Effector memory CD4-positive, alpha-beta T cell (primary cell): ENCODE results near the gene XPO4.
"Not testable (repeated sequence)": the region's sequence is repeated elsewhere in the genome, so short reads cannot be mapped to it uniquely, and the experiment has no call there.

Source experiments
- DNase-seq, 3 donors: peaks; one replicate each; pipeline ENCODE4 v3.0.0-alpha.2; 2020
- H3K27ac ChIP-seq: 2 replicates; pipeline ENCODE4 v1.7.0; 2013; ENCODE audit warnings: mild to moderate bottlenecking, low read length, moderate library complexity; ENCODE audit not compliant: insufficient read depth, poor library complexity, severe bottlenecking
- H3K27me3 ChIP-seq: replicated peaks from 2 replicates; pipeline ENCODE4 v1.7.0; 2013; ENCODE audit warnings: mild to moderate bottlenecking, low read length; ENCODE audit not compliant: insufficient read depth, control insufficient read depth, poor library complexity, severe bottlenecking
- H3K36me3 ChIP-seq: 2 replicates; pipeline ENCODE4 v1.7.0; 2013; ENCODE audit warnings: mild to moderate bottlenecking, low read length, moderate library complexity; ENCODE audit not compliant: control insufficient read depth, insufficient read depth
- H3K4me1 ChIP-seq: 2 replicates; pipeline ENCODE4 v1.7.0; 2013; ENCODE audit warnings: low read length, mild to moderate bottlenecking; ENCODE audit not compliant: control insufficient read depth, insufficient read depth, poor library complexity, severe bottlenecking
- H3K4me3 ChIP-seq: 2 replicates; pipeline ENCODE4 v1.7.0; 2013; ENCODE audit warnings: low read length, low read depth, mild to moderate bottlenecking; ENCODE audit not compliant: insufficient read depth, poor library complexity, severe bottlenecking
- H3K9me3 ChIP-seq: 2 replicates; pipeline ENCODE4 v1.7.0; 2013; ENCODE audit warnings: mild to moderate bottlenecking, low read length, moderate library complexity; ENCODE audit not compliant: control insufficient read depth

The XPO4 gene

DNA sequence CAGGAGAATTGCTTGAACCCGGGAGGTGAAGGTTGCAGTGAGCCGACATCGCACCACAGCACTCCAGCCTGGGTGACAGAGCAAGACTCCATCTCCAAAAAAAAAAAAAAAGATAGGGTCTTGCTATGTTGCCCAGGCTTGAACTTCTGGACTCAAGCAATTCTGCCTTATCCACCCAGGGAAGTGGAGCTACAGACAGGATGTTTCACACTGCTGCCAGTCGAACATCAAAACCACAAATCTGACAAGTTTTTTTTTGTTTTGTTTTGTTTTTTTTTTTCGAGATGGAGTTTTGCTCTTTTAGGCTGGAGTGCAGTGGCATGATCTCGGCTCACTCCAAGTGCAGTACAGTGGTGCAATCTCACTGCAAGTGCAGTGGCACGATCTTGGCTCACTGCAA is 10.8 kb downstream of the XPO4 start:
- H3K27ac ChIP-seq = no peak overlapping the region
- H3K4me1 ChIP-seq = no peaks in the 10 kb centered on the region
- H3K4me3 ChIP-seq = no peak overlapping the region
- DNase-seq = no peak
- H3K27me3 ChIP-seq = no peaks in the 10 kb centered on the region
- no peaks in the 10 kb centered on the region for H3K9me3 ChIP-seq
- H3K36me3 ChIP-seq = no peaks in the 10 kb centered on the region

DNA sequence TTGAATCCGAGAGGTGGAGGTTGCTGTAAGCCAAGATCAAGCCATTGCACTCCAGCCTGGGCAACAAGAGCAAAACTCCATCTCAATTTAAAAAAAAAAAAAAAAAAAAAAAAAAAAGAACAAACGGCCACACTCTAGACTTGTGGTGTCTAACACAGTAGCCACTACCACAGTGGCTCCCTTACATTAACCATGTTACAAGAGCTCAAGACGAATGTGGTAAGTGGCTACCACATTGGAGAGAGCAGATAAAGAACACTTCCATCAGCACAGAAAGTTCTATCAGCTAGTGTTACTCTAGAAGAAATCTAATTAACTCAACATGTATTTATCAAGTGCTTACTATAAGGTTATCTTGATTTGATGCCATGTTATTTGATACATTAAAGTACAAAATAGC is 11.5 kb downstream of the XPO4 start:
- DNase-seq = no peak
- no peaks in the 10 kb centered on the region for H3K36me3 ChIP-seq
- no peak overlapping the region for H3K4me3 ChIP-seq
- H3K4me1 ChIP-seq = no peaks in the 10 kb centered on the region
- no peak overlapping the region for H3K27ac ChIP-seq
- no peaks in the 10 kb centered on the region for H3K9me3 ChIP-seq
- no peaks in the 10 kb centered on the region for H3K27me3 ChIP-seq

DNA sequence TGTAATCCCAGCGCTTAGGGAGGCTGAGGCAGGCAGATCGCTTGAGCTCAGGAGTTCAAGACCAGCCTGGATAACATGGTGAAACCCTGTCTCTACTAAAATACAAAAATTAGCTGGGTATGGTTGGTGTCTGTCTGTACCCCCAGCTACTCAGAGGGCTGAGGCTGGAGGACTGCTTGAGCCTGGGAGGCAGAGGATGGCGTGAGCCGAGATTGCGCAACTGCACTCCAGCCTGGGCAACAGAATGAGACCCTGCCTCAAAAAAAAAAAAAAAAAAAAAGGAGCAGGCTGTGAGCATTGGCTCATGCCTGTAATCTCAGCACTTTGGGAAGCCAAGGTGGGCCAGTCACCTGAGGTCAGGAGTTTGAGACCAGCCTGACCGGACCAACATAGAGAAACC is 12.0 kb downstream of the XPO4 start:
- not testable (repeated sequence) for H3K27me3 ChIP-seq, H3K4me1 ChIP-seq, H3K9me3 ChIP-seq, H3K4me3 ChIP-seq, DNase-seq, H3K27ac ChIP-seq, H3K36me3 ChIP-seq

DNA sequence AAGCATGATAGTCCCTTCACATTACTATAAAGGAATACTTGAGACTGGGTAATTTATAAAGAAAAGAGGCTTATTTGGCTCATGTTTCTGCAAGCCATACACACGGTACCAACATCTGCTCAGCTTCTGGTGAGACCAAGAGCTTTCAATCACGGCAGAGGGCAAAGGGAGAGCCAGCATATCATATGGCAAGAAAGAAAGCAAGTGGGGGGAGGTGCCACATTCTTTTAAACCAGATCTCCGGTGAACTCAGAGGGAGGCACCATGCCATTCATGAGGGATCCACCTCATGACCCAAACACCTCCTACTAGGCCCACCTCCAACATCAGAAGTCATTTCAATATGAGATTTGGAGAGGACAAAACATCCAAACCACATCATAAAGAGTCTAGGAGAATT is 20.3 kb downstream of the XPO4 start:
- no peaks in the 10 kb centered on the region for H3K4me1 ChIP-seq
- no peak overlapping the region for H3K4me3 ChIP-seq
- H3K9me3 ChIP-seq = no peaks in the 10 kb centered on the region
- DNase-seq = no peak
- H3K36me3 ChIP-seq = peaks cover 3% of the 10 kb centered on the region
- no peaks in the 10 kb centered on the region for H3K27me3 ChIP-seq
- no peak overlapping the region for H3K27ac ChIP-seq

DNA sequence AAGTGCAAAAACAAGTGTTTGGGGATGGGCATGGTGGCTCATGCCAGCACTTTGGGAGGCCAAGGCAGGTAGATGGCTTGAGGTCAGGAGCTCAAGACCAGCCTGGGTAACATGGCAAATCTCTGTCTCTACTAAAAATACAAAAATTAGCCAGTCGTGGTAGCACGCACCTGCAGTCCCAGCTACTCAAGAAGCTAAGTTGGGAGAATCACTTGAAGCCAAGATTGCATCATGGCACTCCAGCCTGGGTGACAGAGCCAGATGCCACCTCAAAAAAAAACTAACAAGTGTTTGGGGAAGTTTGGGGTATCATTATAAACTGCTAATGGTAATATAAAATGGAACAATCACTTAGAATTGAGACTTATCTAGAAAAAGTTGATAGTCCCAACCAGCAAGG is 24.6 kb downstream of the XPO4 start:
- no peak for DNase-seq
- no peaks in the 10 kb centered on the region for H3K27me3 ChIP-seq

DNA sequence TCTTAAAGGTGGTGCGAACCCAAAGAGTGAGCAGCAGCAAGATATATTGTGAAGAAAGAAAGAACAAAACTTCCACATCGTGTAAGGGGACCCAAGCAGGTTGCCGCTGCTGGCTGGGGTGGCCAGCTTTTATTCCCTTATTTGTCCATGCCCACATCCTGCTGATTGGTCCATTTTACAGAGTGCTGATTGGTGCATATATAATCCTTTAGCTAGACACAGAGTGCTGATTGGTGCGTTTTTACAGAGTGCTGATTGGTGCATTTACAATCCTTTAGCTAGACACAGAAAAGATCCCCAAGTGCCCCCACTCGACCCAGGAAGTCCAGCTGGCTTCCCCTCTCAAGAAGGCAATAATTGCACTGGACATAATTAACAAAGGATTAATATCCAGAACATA is 25.7 kb downstream of the XPO4 start:
- H3K4me3 ChIP-seq, H3K9me3 ChIP-seq, DNase-seq, H3K27ac ChIP-seq, H3K36me3 ChIP-seq, H3K4me1 ChIP-seq, H3K27me3 ChIP-seq: not testable (repeated sequence)

More for the DNA sequence above, 24.6 kb downstream of the XPO4 start:
- Histone ChIP-seq H3K4me3 (no peak overlapping the region), H3K27ac (no peak overlapping the region), H3K4me1 (peaks cover 5% of the 10 kb centered on the region), H3K9me3 (no peaks in the 10 kb centered on the region), H3K36me3 (no peaks in the 10 kb centered on the region)

DNA sequence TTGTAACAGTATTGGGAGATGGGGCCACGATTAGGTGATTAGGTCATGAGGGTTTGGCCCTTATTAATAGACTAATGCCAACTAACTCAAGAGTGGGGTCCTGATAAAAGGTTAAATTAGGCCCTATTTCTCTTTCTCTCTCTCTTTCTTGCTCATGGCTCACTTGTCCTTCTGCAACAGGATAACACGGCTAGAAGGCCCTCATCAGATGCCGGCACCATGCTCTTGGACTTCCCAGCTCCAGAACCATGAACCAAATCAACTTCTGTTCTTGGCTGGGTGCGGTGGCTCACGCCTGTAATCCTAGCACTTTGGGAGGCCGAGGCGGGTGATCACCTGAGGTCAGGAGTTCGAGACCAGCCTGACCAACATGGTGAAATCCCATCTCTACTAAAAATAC is 28.1 kb downstream of the XPO4 start:
- not testable (repeated sequence) for H3K27ac ChIP-seq, DNase-seq

DNA sequence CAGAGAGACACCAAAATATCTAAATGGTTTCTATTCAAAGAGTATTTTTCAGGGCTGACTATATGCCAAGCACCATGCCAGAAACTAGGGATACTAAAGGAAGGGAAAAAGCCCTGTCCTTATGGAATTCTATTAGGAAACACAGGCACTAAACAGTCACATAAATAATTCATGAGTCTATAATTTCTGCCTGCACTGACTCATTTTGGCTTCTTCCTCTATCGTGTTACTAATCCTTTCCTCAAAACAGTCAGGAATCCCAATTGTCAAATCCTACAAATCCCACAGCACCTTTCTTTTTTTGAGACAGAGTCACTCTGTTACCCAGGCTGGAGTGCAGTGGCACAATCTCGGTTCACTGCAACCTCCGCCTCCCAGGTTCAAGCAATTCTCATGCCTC is 29.2 kb downstream of the XPO4 start:
- no peak overlapping the region for H3K4me3 ChIP-seq
- H3K36me3 ChIP-seq = no peaks in the 10 kb centered on the region
- H3K27me3 ChIP-seq = no peaks in the 10 kb centered on the region
- peaks cover 5% of the 10 kb centered on the region for H3K4me1 ChIP-seq
- H3K9me3 ChIP-seq = no peaks in the 10 kb centered on the region
- no peak for DNase-seq
- no peak overlapping the region for H3K27ac ChIP-seq

More for the DNA sequence above, 28.1 kb downstream of the XPO4 start:
- H3K27me3 ChIP-seq, H3K9me3 ChIP-seq, H3K4me3 ChIP-seq, H3K36me3 ChIP-seq, H3K4me1 ChIP-seq: not testable (repeated sequence)

DNA sequence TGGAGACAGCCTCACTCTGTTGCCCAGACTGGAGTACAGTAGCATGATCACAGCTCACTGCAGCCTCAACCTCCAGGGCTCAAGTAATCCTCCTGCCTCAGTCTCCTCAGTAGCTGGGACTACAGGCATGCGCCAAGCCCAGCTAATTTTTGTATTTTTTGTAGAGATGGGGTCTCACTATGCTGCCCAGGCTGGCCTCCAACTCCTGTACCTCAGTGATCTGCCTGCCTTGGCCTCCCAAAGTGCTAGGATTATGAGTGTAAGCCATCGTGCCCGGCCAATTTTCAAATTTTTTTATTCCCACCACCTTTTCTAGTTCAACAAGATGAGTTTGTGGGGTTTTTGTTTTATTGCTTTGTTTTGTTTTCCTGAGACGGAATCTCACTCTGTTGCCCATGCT is 31.7 kb downstream of the XPO4 start:
- no peaks in the 10 kb centered on the region for H3K36me3 ChIP-seq
- H3K4me3 ChIP-seq = no peak overlapping the region
- peaks cover 5% of the 10 kb centered on the region for H3K4me1 ChIP-seq
- DNase-seq = no peak
- no peak overlapping the region for H3K27ac ChIP-seq
- no peaks in the 10 kb centered on the region for H3K9me3 ChIP-seq
- no peaks in the 10 kb centered on the region for H3K27me3 ChIP-seq

DNA sequence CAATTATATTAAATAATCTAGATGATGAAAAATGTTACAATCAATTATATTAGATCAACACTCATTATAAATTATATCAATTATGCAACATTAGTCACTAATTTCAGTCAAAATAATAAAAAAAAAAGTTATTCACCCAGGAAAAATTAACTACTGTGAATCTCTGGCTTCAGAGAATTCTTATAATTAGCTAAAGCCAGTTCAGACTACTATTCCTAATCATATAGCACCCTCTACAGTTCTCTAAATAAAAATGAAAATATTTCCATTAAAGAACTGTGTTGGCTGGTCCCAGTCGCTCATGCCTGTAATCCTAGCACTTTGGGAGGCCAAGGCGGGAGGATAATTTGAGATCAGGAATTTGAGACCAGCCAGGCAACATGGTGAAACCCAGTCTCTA is 33.0 kb downstream of the XPO4 start:
- DNase-seq = no peak
- no peaks in the 10 kb centered on the region for H3K27me3 ChIP-seq
- H3K27ac ChIP-seq = no peak overlapping the region
- H3K9me3 ChIP-seq = no peaks in the 10 kb centered on the region
- peaks cover 5% of the 10 kb centered on the region for H3K4me1 ChIP-seq
- no peaks in the 10 kb centered on the region for H3K36me3 ChIP-seq
- H3K4me3 ChIP-seq = no peak overlapping the region

DNA sequence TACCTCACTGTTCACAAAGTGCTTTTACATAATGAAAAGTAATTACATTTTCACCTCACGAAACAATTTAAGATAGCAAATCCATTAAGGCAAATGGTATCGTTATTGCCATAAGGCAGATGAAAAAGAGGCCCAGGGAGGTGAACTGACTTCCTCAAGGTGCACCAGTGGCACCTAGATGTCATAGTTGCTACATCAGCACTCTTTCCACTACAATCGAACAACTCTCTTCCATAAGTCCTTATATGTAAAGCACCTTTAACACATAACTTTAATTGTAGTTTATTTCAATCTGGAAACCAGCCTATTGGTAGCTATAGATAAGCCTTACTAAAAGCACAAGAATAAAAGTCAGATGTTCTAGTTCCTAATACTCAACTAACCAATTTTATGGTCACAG is 35.1 kb downstream of the XPO4 start:
- Histone ChIP-seq H3K9me3 (no peaks in the 10 kb centered on the region), H3K4me3 (no peak overlapping the region), H3K27ac (no peak overlapping the region), H3K4me1 (no peaks in the 10 kb centered on the region), H3K27me3 (no peaks in the 10 kb centered on the region), H3K36me3 (peaks cover 3% of the 10 kb centered on the region)
- no peak for DNase-seq
